HG03457 (cell line): ENCODE results near the gene CWF19L2.
A peak's percentile ranks its signal among the peaks of the same experiment; 100 is the strongest.
"Not testable (repeated sequence)": the region's sequence is repeated elsewhere in the genome, so short reads cannot be mapped to it uniquely, and the experiment has no call there.

Source experiments
- ATAC-seq: cut with Tn5 transposase; IDR thresholded peaks from one replicate; pipeline ENCODE4 v1.9.1; 2021; ENCODE audit warnings: moderate number of reproducible peaks; ENCODE audit not compliant: unreplicated experiment

CWF19L2 gene

DNA sequence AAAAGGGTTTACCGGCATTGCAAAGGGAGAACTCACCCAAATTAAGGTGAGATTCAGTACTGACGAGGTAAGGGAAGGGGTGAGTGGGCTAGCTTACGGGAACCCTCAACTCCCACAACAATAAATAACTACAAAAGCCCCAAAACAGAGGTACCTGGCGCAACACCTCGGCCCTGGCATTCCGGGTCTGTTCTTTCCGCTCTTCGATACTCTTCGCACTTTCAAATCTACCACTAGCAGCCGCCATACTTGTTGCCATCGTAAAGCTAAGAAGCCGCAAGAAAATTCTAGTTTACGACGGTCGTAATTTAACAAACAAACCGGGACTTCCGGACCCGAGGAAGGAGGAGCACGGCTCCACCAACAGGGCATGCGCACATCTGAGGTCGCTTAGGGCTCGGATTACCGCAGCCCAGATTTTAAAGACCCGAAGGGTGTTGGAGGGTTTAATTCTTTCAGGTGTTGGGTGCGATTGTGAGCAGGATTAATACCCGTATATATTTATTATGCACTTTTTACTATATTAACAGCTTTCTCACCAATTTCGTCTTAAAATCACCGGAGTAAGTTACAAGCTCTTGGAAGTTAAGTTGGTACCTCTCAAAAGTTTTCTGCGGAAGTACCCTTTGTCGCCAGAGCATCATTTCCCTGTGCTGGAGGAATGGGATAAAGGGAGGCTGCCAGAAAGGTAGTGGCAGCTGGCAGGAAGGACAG, at the start of gene CWF19L2:
Gene CWF19L2, minus strand, starts transcription at position 268 of the 714 bp plus-strand sequence. Its CDS starts 9 bp downstream, at position 259.
- peak; percentile 97 for ATAC-seq

DNA sequence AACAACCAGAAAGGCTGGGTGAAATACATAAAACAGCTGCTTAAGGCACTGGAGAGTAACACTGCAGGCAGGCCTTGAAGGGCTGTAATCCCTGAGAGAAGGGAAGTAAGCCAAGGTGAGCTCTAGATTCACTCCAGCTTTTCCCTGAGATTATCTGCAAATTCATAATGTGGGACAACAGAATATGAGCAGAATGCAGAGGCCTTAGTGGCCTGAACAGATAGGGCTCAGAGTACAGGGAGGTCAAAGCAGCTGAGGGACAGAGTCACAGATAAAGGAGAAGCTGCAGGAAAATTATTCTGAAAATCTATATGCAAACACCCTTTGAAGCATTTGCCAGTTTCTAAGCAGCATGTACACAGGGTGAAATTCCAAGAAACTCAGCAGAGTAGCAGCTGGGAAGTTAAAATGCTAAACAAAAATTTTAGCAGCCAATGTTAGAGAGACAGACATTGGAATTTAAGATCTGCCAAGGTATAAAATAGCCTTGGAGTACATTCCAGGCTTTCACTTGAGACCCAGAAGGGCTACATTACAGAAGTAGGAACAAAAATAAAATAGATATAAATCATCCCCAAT, 48.1 kb upstream of the CWF19L2 start:
- no peak for ATAC-seq

DNA sequence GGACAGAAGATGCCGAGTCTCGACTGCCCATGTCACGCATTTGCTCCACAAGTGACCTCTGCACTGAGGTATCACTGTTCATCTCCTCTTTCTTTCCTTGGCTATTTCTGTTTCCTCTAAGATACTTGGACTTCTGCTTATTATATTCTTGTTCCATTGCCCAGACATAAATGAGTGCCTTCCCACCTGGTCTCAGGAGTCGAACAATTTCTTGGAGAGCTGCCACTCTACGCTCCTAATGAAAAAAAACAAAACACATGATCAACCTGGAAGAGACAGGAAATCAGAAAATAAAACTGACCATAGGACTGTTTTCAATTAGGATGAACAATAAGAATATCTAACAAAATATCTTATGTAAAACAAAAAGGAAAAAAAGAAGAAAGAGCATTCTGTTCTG, 47.4 kb upstream of the CWF19L2 start:
- ATAC-seq: no peak

DNA sequence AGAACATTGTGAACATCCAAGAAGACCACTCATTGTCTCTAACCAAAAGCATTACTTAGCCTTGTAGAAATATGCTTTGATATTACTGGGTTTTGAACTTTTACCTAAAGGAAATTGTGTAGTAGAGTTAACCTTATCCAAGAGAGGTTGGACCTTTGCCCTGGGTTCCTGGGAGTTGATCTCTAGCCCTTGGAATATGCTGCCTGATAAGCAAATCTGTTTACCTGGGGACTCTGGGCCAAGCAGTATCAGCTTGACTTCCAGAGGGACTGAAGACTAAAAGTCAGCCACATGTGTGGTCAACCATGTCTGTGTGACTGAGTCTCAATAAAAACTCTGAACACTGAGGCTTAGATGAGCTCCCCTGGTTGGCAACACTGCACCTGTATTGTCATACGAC, 44.1 kb upstream of the CWF19L2 start:
- ATAC-seq: no peak

DNA sequence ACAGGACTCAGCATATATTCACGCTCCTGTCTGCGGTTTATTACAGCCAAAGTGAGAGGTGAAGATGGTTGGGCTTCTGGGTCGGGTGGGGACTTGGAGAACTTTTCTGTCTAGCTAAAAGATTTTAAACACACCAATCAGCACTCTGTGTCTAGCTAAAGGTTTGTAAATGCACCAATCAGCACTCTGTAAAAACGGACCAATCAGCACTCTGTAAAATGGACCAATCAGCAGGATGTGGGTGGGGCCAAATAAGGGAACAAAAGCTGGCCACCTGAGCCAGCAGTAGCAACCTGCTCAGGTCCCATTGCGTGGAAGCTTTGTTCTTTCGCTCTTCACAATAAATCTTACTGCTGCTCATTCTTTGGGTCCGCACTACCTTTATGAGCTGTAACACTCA, 39.7 kb upstream of the CWF19L2 start:
- not testable (repeated sequence) for ATAC-seq

DNA sequence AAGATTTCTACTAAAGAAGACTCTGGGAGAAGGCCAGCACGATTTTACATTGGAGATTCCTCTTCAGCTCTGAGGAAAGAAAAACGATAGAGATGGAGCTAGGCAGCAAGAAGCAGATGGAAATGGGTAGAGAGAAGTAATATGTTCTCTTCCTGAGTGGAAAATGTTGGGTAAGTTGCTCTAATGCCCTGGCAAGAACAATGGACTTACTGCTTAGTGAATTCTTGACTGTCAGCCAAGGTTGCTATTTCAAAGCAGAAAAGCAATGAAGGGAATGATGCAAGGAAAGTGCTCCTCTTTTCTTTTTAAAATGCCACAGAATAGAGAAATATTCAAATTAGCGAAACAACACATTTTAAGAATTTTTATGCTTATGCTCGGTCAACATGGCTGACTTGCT, 38.4 kb upstream of the CWF19L2 start:
- ATAC-seq: no peak

DNA sequence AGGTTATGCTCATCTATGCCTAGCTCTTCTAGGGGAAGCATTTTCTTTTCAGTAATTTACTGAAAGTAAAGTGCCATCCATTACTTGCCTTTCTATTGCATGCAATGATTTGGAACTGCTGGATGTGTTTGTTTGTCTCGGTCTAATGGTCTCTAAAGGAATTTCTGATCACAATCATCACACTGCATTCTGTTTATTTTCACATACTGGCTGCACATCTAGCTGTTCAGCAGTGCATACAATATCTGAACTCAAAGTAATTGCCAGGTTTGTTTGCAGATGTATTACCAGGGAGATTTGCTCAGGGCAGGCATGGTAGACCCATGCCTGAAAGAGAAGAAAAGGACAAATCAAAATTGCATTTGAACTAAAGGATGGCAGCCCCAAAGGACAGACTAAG, 36.4 kb upstream of the CWF19L2 start:
- ATAC-seq: no peak

DNA sequence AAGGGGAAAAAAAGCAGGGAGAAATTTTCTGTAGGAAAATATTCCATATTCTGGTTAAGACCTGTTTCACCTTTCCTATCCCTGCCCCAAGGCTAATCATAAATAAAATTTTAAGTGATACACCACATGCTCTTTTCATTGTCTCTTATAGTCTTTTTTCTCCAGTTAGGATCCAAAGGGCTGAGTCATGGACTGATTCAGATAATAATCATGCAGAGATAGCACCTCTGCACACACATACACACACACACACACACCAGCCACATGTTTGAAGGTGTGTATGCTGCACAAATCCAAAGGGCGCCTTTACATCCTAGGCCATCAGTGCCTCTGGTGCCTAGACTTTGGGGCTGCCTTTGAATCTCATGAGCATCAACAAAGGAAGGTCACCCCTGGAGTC, 35.5 kb upstream of the CWF19L2 start:
- no peak for ATAC-seq

DNA sequence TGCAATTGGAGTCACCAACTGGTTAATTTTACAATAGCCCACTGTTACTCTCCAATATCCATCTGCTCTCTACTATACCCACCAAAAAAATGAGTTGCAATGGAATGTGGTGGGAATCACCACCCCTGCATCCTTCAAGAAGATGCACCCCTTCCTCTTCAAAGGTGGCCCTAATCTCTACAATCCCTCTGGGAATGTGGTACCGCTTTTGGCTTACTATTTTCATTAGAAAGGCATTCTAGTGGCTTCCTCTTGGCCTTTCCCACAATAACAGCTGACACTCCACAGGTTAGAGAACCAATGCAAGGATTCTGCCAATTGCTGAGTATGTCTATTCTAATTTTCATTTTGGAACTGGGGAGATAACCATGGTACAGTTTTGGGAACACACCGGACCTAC, 33.2 kb upstream of the CWF19L2 start:
- ATAC-seq: no peak

DNA sequence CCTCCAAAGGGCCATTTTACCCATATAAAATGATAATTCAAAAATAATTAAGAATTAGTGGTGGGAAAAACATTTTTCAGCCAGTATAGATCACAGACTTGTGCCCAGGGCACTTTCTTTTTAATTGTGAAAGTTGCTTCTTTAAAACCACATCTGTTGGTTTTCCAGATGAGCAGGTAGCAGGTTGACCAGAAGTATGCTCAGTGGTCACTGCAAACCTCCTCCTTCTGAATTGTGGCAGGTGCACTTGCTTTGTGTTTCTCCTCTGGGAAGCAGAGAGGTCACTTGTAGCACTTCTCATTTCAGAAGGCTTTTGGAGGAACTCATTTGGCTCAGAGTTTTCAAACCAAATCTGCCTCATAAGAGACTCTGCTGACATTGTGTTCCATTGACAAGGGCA, 24.6 kb upstream of the CWF19L2 start:
- no peak for ATAC-seq

DNA sequence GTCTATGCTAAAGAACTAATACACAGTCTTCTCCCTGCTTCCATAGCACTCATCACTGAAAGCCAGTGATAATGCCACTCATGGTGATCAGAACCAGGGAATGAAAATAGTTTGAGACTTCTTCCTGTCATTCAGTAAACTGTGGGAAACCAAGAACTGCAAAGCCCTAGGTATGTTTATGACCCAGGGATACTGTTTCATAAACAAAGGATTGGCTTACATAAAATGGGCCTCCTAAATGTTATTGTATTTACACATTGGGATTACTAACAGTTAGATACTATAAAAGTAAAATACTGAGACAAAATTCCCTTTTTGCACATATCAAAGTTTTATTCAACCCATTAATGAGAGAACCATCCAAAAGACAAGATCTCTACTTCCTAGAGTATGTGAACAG, 21.3 kb upstream of the CWF19L2 start:
- ATAC-seq: no peak

DNA sequence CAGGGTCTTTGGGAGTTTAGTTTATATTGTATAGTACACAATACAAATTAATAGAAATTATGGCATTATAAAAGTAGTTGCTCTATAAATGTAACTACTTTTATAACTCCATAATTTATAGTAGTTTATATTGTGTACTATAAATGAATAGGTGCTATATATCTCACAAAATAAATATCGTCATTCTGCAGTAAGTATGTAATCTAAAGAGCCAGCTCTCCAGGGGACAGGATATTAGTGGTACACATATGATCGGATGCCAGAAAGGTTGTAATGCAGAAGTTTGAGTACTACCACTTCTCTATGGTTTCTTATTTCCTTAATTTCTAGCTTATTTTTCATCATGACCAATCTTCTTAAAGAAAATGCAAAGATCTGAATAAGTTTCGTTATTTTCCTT, 20.2 kb upstream of the CWF19L2 start:
- ATAC-seq: no peak

DNA sequence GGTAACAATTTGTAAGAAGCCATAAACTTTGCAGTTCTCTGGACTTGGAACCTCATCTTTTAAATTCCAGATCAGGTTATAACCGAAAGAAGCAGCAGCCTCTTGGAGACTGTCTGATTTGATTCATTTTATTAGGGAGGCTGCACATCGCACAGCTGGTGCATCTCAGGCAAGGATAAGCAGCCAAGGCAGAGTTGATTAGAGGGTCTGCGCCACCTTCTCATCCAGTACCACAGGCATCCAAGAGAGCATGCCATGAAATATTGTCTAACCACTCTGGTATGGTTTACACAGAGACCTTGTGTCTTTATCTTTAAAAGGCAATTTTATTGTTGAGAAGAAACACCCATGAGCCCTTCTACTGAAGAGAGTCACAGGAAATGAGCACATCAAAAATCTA, 16.2 kb upstream of the CWF19L2 start:
- ATAC-seq: no peak

DNA sequence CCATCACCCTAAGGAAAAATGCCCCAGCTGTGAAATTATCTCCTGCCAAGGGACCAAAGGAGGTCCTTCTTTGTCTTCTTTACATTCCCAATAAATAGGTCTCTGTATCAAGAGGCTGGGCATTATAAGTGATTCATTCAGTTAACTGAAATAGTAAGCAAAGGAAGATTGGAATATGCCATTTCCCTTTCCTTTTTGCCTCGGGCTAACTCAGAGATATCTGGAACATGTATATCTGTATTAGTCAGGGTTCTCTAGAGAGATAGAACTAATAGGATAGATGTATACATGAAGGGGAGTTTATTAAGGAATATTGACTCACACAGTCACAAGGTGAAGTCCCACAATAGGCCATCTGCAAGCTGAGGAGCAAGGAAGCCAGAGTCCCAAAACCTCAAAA, 15.3 kb upstream of the CWF19L2 start:
- ATAC-seq: no peak

DNA sequence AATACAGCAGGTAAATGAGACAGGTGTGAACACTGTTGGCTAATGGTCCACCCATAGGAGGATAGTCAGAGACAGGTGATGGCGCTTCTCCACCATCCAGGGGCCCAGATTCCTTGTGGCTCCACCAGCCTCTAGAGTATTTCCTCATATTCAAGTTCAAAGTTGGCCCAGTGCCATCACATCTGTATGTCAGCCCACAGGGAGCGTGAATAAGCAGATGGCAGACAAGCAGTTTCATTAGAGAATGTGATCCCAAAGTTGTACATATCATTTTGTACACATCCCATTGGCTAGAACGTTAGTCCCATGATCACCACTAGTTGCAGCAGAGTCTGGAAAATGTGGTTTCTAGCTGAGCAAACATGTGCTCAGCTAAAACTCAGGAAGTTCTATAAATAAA, 11.0 kb upstream of the CWF19L2 start:
- ATAC-seq: no peak

DNA sequence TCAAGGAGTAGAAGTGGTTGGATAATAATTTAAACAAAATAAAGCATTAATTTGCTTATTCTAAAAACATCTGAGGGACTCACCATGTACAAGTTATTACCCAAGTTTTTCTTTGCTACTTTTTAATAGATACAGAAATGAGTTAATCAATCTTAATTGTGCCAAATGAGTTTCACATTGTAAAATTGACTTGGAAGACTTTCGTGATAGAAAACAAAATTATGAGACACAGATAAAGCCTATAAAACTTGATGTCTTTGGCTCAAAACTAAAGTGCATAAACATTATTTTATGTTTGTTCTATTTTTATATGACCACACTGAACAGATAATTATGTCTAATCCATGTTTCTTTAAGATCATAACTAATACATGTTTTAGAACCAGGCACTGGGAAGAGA, 10.1 kb upstream of the CWF19L2 start:
- ATAC-seq: no peak

DNA sequence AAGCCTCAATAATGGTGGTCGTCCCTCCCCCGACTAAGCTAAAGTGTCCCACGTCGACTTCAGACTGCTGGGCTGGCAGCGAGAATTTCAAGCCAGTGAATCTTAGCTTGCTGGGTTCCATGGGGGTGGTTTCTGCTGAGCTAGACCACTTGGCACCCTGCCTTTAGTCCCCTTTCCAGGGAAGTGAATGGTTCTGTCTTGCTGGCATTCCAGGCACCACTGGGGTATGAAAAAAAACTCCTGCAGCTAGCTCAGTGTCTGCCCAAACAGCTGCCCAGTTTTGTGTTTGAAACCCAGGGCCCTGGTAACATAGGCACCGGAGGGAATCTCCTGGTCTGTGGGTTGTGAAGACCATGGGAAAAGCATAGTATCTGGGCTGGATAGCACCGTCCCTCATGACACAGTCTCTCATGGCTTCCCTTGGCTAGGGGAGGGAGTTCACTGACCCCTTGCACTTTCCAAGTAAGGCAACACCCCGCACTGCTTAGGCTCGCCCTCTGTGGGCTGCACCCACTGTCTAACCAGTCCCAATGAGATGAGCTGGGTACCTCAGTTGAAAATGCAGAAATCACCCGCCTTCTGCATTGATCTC, 8.7 kb upstream of the CWF19L2 start:
- ATAC-seq: not testable (repeated sequence)

DNA sequence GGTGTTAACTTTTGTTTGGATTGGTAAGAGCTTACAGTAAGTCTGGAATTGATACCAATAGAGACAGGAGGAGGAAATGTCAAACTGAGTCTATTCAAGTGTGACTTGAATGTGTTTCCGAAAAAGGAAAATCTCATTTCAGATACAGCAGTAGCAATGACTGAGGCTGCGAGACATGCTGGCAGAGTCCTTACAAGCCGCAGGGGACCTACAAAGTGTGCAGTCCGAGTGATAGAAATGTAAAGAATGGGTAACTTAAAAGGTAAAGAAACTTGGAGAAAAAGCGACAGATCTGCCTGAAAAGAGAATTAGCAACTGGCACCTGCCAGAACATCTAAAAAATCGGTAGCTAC, 444 bp downstream of the CWF19L2 start:
- no peak for ATAC-seq

DNA sequence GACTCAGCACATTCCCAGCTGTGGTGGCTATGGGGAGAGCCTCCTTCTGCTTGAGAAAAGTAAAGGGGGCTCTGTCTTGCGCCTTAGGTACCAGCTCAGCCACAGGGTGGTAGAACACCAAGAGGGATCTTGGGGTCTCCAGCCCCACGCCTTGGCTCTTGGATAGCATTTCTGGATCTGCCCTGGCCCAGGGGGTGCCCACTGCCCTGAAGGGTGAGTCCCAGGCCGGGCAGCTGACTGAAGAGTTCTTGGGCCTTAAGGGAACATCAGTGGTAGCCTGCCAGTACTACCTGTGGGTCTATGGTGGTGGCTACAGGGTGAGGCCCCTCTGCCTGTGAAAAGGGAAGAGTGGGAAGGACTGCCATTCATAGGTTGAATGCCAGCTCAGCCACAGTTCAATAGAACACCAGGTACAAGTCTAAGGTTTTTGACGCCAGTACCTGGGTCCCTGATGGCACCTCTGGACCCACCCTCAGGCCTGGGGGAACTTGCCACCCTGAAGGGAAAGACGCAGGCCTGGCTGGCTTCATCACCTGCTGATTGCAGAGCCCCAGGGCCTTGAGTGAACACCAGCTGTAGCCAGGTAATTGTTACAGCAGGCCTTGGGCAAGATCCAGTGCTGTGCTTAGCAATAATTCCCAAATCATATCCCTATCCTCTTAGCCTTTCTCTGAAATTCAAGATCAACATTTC, 3.9 kb downstream of the CWF19L2 start:
- no peak for ATAC-seq

DNA sequence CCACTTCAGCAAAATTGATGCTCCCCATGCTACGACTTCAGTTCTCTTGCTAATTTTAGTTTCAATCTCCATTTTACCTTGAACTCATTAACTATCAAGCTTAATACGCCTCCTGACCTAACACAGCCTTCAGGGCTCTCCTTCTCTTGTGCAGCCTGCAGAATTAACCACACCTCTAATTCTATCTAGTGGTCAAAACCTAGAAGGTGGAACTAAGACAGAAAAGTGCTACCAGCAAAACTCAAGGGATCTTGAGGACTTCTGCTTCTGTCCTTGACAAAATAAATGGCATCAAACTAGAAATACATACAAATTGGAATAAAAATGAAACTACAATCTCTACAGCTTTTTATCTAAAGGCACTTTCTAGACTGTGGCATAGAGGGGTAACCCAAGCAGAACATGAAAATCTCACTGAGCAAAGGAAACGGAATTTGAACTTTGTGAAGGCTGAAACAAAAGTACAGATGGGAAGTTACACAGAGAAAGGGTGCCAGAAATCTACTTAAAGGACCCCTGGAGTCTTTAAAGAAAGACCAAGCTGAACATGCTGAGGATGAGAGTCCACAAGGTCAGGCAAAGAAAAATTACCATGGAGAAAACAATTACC, 10.7 kb downstream of the CWF19L2 start:
- no peak for ATAC-seq

DNA sequence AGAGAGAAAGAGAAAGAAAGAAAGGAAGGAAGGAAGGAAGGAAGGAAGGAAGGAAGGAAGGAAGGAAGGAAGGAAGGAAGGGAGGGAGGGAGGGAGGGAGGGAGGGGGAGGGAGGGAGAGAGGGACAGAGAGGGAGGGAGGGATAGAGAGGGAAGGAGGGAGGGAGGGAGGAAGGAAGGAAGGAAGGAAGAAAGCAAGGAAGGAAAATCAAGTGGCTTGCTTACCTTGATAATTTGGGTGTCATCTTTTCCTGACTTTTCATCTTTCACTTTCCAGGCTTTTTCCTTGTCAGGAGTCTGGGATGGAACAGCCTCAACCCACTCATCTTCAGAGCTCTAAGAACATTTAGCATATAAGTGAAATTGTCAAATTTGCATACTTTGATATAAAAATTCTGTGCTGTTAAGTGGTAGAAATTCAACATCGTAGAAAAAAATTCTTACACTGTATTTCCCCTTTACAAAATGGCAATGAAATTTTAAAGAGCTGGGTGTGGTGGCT, 14.9 kb downstream of the CWF19L2 start:
- ATAC-seq: no peak
